Activated T-cell treated with anti-CD3 and anti-CD28 coated beads, Interleukin-2, amount 50 U/mL, for 4 hours (primary cell): ENCODE measurements around the gene PAXIP1. TPM values are rescaled to one million over a fixed set of nuclear protein-coding genes. Genes with fewer than 3 reads are reported as not detected.

Experiments used
- ATAC-seq, 2 donors: fragments of 200-7000 bp; cut with Tn5 transposase; one replicate each; pipeline ENCODE4 v1.10.0; 2021
- DNase-seq: peaks from one replicate; pipeline ENCODE4 v3.0.0-alpha.2; 2020
- H3K27me3 Mint-ChIP-seq: one replicate; pipeline ENCODE4 v1.8.0; 2021; ENCODE audit warnings: low read depth, mixed read lengths
- H3K36me3 Mint-ChIP-seq: one replicate; pipeline ENCODE4 v1.8.0; 2022; ENCODE audit warnings: mixed read lengths; ENCODE audit not compliant: insufficient read depth
- H3K4me1 Mint-ChIP-seq: one replicate; pipeline ENCODE4 v1.8.0; 2021; ENCODE audit warnings: low read depth, mixed read lengths
- H3K4me3 Mint-ChIP-seq: one replicate; pipeline ENCODE4 v1.8.0; 2021; ENCODE audit warnings: mild to moderate bottlenecking, moderate library complexity, mixed read lengths
- H3K9me3 Mint-ChIP-seq: one replicate; pipeline ENCODE4 v1.8.0; 2021; ENCODE audit warnings: mixed read lengths
- total RNA-seq, 3 donors: library from RNA; stranded (reverse); gene quantifications; one replicate each; pipeline ENCODE4 v1.2.1, GENCODE V29; 2021

Gene PAXIP1
- total RNA-seq, 3 donors from 2014 or later = 25.5 to 26.5 (median 26.2) TPM

GRCh38 chr7:154977250-154977649, 25.7 kb downstream of the PAXIP1 start:
- peaks cover 33% of the 10 kb centered on the region for H3K36me3 Mint-ChIP-seq
- no peak for ATAC-seq

GRCh38 chr7:154976844-154977243, 26.1 kb downstream of the PAXIP1 start:
- Mint-ChIP-seq H3K36me3 (peaks cover 33% of the 10 kb centered on the region), H3K4me3 (no peak overlapping the region), H3K27me3 (no peaks in the 10 kb centered on the region), H3K4me1 (peaks cover 3% of the 10 kb centered on the region), H3K9me3 (no peaks in the 10 kb centered on the region)
- ATAC-seq = no peak
- DNase-seq = no peak

More at GRCh38 chr7:154977250-154977649, 25.7 kb downstream of the PAXIP1 start:
- Mint-ChIP-seq H3K4me3 (no peak overlapping the region), H3K4me1 (peaks cover 3% of the 10 kb centered on the region), H3K27me3 (no peaks in the 10 kb centered on the region), H3K9me3 (no peaks in the 10 kb centered on the region)
- DNase-seq = no peak

- Mint-ChIP-seq H3K36me3 (peaks cover 34% of the 10 kb centered on the region), H3K4me3 (no peak overlapping the region), H3K9me3 (no peaks in the 10 kb centered on the region), H3K4me1 (peaks cover 3% of the 10 kb centered on the region), H3K27me3 (no peaks in the 10 kb centered on the region)
- DNase-seq (no peak), ATAC-seq (no peak)
Observed at GRCh38 chr7:154975984-154976383, 26.9 kb downstream of the PAXIP1 start.

GRCh38 chr7:154973381-154973780, 29.5 kb downstream of the PAXIP1 start:
- H3K9me3 Mint-ChIP-seq = no peaks in the 10 kb centered on the region
- ATAC-seq = no peak

GRCh38 chr7:154968336-154969001, 34.5 kb downstream of the PAXIP1 start:
- H3K27me3 Mint-ChIP-seq = no peaks in the 10 kb centered on the region
- DNase-seq = no peak
- no peak overlapping the region for H3K4me3 Mint-ChIP-seq
- H3K36me3 Mint-ChIP-seq = peaks cover 34% of the 10 kb centered on the region
- H3K4me1 Mint-ChIP-seq = peaks cover 11% of the 10 kb centered on the region
- H3K9me3 Mint-ChIP-seq = no peaks in the 10 kb centered on the region
- ATAC-seq = no peak

More at GRCh38 chr7:154973381-154973780, 29.5 kb downstream of the PAXIP1 start:
- H3K4me1 Mint-ChIP-seq = peaks cover 13% of the 10 kb centered on the region
- no peak for DNase-seq
- H3K4me3 Mint-ChIP-seq = no peak overlapping the region
- H3K36me3 Mint-ChIP-seq = peaks cover 44% of the 10 kb centered on the region
- H3K27me3 Mint-ChIP-seq = no peaks in the 10 kb centered on the region

GRCh38 chr7:154967401-154967955, 35.4 kb downstream of the PAXIP1 start:
- ATAC-seq = no peak
- no peaks in the 10 kb centered on the region for H3K9me3 Mint-ChIP-seq
- no peak for DNase-seq

GRCh38 chr7:154965014-154965413, 37.9 kb downstream of the PAXIP1 start:
- peaks cover 11% of the 10 kb centered on the region for H3K4me1 Mint-ChIP-seq
- H3K9me3 Mint-ChIP-seq = no peaks in the 10 kb centered on the region
- H3K27me3 Mint-ChIP-seq = no peaks in the 10 kb centered on the region
- H3K36me3 Mint-ChIP-seq = peaks cover 39% of the 10 kb centered on the region
- DNase-seq (no peak), ATAC-seq (no peak)
- H3K4me3 Mint-ChIP-seq = no peak overlapping the region

More at GRCh38 chr7:154967401-154967955, 35.4 kb downstream of the PAXIP1 start:
- Mint-ChIP-seq H3K36me3 (peaks cover 31% of the 10 kb centered on the region), H3K4me3 (no peak overlapping the region), H3K27me3 (no peaks in the 10 kb centered on the region), H3K4me1 (peaks cover 11% of the 10 kb centered on the region)

GRCh38 chr7:154960063-154960790, 42.7 kb downstream of the PAXIP1 start:
- H3K4me1 Mint-ChIP-seq = no peaks in the 10 kb centered on the region
- peaks cover 29% of the 10 kb centered on the region for H3K36me3 Mint-ChIP-seq
- ATAC-seq = no peak

GRCh38 chr7:154956427-154956826, 46.5 kb downstream of the PAXIP1 start:
- peaks cover 27% of the 10 kb centered on the region for H3K36me3 Mint-ChIP-seq
- DNase-seq (no peak), ATAC-seq (no peak)
- no peak overlapping the region for H3K4me3 Mint-ChIP-seq
- H3K4me1 Mint-ChIP-seq = peaks cover 3% of the 10 kb centered on the region
- H3K9me3 Mint-ChIP-seq = no peaks in the 10 kb centered on the region
- no peaks in the 10 kb centered on the region for H3K27me3 Mint-ChIP-seq

More at GRCh38 chr7:154960063-154960790, 42.7 kb downstream of the PAXIP1 start:
- no peak overlapping the region for H3K4me3 Mint-ChIP-seq
- H3K9me3 Mint-ChIP-seq = no peaks in the 10 kb centered on the region
- no peaks in the 10 kb centered on the region for H3K27me3 Mint-ChIP-seq
- DNase-seq = no peak

GRCh38 chr7:154953006-154953684, 49.8 kb downstream of the PAXIP1 start:
- H3K27me3 Mint-ChIP-seq = no peaks in the 10 kb centered on the region
- H3K9me3 Mint-ChIP-seq = no peaks in the 10 kb centered on the region
- DNase-seq (peak; percentile 73), ATAC-seq (no peak)
- peaks cover 30% of the 10 kb centered on the region for H3K36me3 Mint-ChIP-seq
- H3K4me1 Mint-ChIP-seq = peaks cover 3% of the 10 kb centered on the region
- no peak overlapping the region for H3K4me3 Mint-ChIP-seq

GRCh38 chr7:154950960-154951359, 52.0 kb downstream of the PAXIP1 start:
- Mint-ChIP-seq H3K4me3 (no peak overlapping the region), H3K9me3 (no peaks in the 10 kb centered on the region), H3K27me3 (no peaks in the 10 kb centered on the region), H3K36me3 (peaks cover 31% of the 10 kb centered on the region), H3K4me1 (peaks cover 3% of the 10 kb centered on the region)
- ATAC-seq = no peak
- no peak for DNase-seq

- ATAC-seq (no peak), DNase-seq (no peak)
- Mint-ChIP-seq H3K9me3 (no peaks in the 10 kb centered on the region), H3K4me3 (no peak overlapping the region), H3K4me1 (no peaks in the 10 kb centered on the region), H3K27me3 (no peaks in the 10 kb centered on the region), H3K36me3 (peaks cover 26% of the 10 kb centered on the region)
Observed at GRCh38 chr7:154947604-154948003, 55.3 kb downstream of the PAXIP1 start.

- peaks cover 28% of the 10 kb centered on the region for H3K36me3 Mint-ChIP-seq
- H3K4me3 Mint-ChIP-seq = no peak overlapping the region
- DNase-seq (no peak), ATAC-seq (no peak)
- H3K9me3 Mint-ChIP-seq = no peaks in the 10 kb centered on the region
- no peaks in the 10 kb centered on the region for H3K4me1 Mint-ChIP-seq
- H3K27me3 Mint-ChIP-seq = no peaks in the 10 kb centered on the region
Observed at GRCh38 chr7:154946166-154946565, 56.8 kb downstream of the PAXIP1 start.

GRCh38 chr7:154943906-154944305, 59.0 kb downstream of the PAXIP1 start:
- no peaks in the 10 kb centered on the region for H3K4me1 Mint-ChIP-seq
- no peak overlapping the region for H3K4me3 Mint-ChIP-seq
- ATAC-seq (no peak), DNase-seq (no peak)
- peaks cover 23% of the 10 kb centered on the region for H3K36me3 Mint-ChIP-seq
- H3K9me3 Mint-ChIP-seq = no peaks in the 10 kb centered on the region
- no peaks in the 10 kb centered on the region for H3K27me3 Mint-ChIP-seq
